ENCODE data around the gene CDH4.
"Not testable (repeated sequence)": the region's sequence is repeated elsewhere in the genome, so short reads cannot be mapped to it uniquely, and the experiment has no call there.

Gene CDH4

GRCh38 chr20:61979701-61980635 lies 727.9 kb downstream of the CDH4 start:
- no peak overlapping the region for H3K9ac ChIP-seq (ENCODE audit: low read depth in 1 of 2, low read length in 2 of 2)
- no peaks in the 10 kb centered on the region for H3K9me3 ChIP-seq (ENCODE audit: control insufficient read depth in 1 of 2, low read length in 2 of 2)
- H3K27me3 ChIP-seq (ENCODE audit: control insufficient read depth in 1 of 2, insufficient read depth in 2 of 2, low read length in 2 of 2), result no peaks in the 10 kb centered on the region
- H3K4me1 ChIP-seq (ENCODE audit: control insufficient read depth in 1 of 2, insufficient read depth in 2 of 2, low read length in 2 of 2), result no peaks in the 10 kb centered on the region
- peaks cover 14 to 38% of the 10 kb centered on the region in 2 donors for H3K36me3 ChIP-seq (ENCODE audit: control insufficient read depth in 1 of 2, insufficient read depth in 2 of 2, low read length in 2 of 2)
- no peak overlapping the region for H3K4me3 ChIP-seq (ENCODE audit: low read depth in 1 of 2, low read length in 2 of 2)
- no peak overlapping the region for H3K27ac ChIP-seq (ENCODE audit: low read depth, low read length)

GRCh38 chr20:61980647-61981583 lies 728.9 kb downstream of the CDH4 start:
- Histone ChIP-seq H3K36me3 (ENCODE audit: control insufficient read depth in 1 of 2, insufficient read depth in 2 of 2, low read length in 2 of 2) (peaks cover 10 to 46% of the 10 kb centered on the region in 2 donors), H3K27me3 (ENCODE audit: control insufficient read depth in 1 of 2, insufficient read depth in 2 of 2, low read length in 2 of 2) (no peaks in the 10 kb centered on the region), H3K4me3 (ENCODE audit: low read depth in 1 of 2, low read length in 2 of 2) (no peak overlapping the region), H3K4me1 (ENCODE audit: control insufficient read depth in 1 of 2, insufficient read depth in 2 of 2, low read length in 2 of 2) (no peaks in the 10 kb centered on the region), H3K9me3 (ENCODE audit: control insufficient read depth in 1 of 2, low read length in 2 of 2) (no peaks in the 10 kb centered on the region), H3K9ac (ENCODE audit: low read depth in 1 of 2, low read length in 2 of 2) (no peak overlapping the region), H3K27ac (ENCODE audit: low read depth, low read length) (no peak overlapping the region)

- H3K27ac ChIP-seq (ENCODE audit: low read depth, low read length); H3K9me3 ChIP-seq (ENCODE audit: control insufficient read depth in 1 of 2, low read length in 2 of 2); H3K4me1 ChIP-seq (ENCODE audit: control insufficient read depth in 1 of 2, insufficient read depth in 2 of 2, low read length in 2 of 2); H3K27me3 ChIP-seq (ENCODE audit: control insufficient read depth in 1 of 2, insufficient read depth in 2 of 2, low read length in 2 of 2); H3K9ac ChIP-seq (ENCODE audit: low read depth in 1 of 2, low read length in 2 of 2); H3K4me3 ChIP-seq (ENCODE audit: low read depth in 1 of 2, low read length in 2 of 2): not testable (repeated sequence)
- peaks cover 6 to 42% of the 10 kb centered on the region in 2 donors for H3K36me3 ChIP-seq (ENCODE audit: control insufficient read depth in 1 of 2, insufficient read depth in 2 of 2, low read length in 2 of 2)
Measured at GRCh38 chr20:61981691-61982090, 729.6 kb downstream of the CDH4 start.

- Histone ChIP-seq H3K4me3 (ENCODE audit: low read depth in 1 of 2, low read length in 2 of 2) (no peak overlapping the region), H3K27ac (ENCODE audit: low read depth, low read length) (no peak overlapping the region), H3K27me3 (ENCODE audit: control insufficient read depth in 1 of 2, insufficient read depth in 2 of 2, low read length in 2 of 2) (no peaks in the 10 kb centered on the region), H3K9me3 (ENCODE audit: control insufficient read depth in 1 of 2, low read length in 2 of 2) (no peaks in the 10 kb centered on the region), H3K9ac (ENCODE audit: low read depth in 1 of 2, low read length in 2 of 2) (no peak overlapping the region), H3K4me1 (ENCODE audit: control insufficient read depth in 1 of 2, insufficient read depth in 2 of 2, low read length in 2 of 2) (no peaks in the 10 kb centered on the region), H3K36me3 (ENCODE audit: control insufficient read depth in 1 of 2, insufficient read depth in 2 of 2, low read length in 2 of 2) (peaks cover 10 to 44% of the 10 kb centered on the region in 2 donors)
Measured at GRCh38 chr20:61982191-61982950, 730.3 kb downstream of the CDH4 start.

- H3K9me3 ChIP-seq (ENCODE audit: control insufficient read depth in 1 of 2, low read length in 2 of 2), result no peaks in the 10 kb centered on the region
- no peak overlapping the region for H3K27ac ChIP-seq (ENCODE audit: low read depth, low read length)
- no peaks in the 10 kb centered on the region for H3K4me1 ChIP-seq (ENCODE audit: control insufficient read depth in 1 of 2, insufficient read depth in 2 of 2, low read length in 2 of 2)
- no peak overlapping the region for H3K9ac ChIP-seq (ENCODE audit: low read depth in 1 of 2, low read length in 2 of 2)
- H3K27me3 ChIP-seq (ENCODE audit: control insufficient read depth in 1 of 2, insufficient read depth in 2 of 2, low read length in 2 of 2), result no peaks in the 10 kb centered on the region
- no peak overlapping the region for H3K4me3 ChIP-seq (ENCODE audit: low read depth in 1 of 2, low read length in 2 of 2)
- peaks cover 11 to 47% of the 10 kb centered on the region in 2 donors for H3K36me3 ChIP-seq (ENCODE audit: control insufficient read depth in 1 of 2, insufficient read depth in 2 of 2, low read length in 2 of 2)
Measured at GRCh38 chr20:61982951-61983315, 730.9 kb downstream of the CDH4 start.

GRCh38 chr20:61983965-61984364 lies 731.9 kb downstream of the CDH4 start:
- H3K27me3 ChIP-seq (ENCODE audit: control insufficient read depth in 1 of 2, insufficient read depth in 2 of 2, low read length in 2 of 2), result no peaks in the 10 kb centered on the region
- H3K9ac ChIP-seq (ENCODE audit: low read depth in 1 of 2, low read length in 2 of 2), result no peak overlapping the region
- no peak overlapping the region for H3K27ac ChIP-seq (ENCODE audit: low read depth, low read length)
- H3K36me3 ChIP-seq (ENCODE audit: control insufficient read depth in 1 of 2, insufficient read depth in 2 of 2, low read length in 2 of 2), result peaks cover 12 to 52% of the 10 kb centered on the region in 2 donors
- H3K4me3 ChIP-seq (ENCODE audit: low read depth in 1 of 2, low read length in 2 of 2), result no peak overlapping the region
- no peaks in the 10 kb centered on the region for H3K9me3 ChIP-seq (ENCODE audit: control insufficient read depth in 1 of 2, low read length in 2 of 2)
- no peaks in the 10 kb centered on the region for H3K4me1 ChIP-seq (ENCODE audit: control insufficient read depth in 1 of 2, insufficient read depth in 2 of 2, low read length in 2 of 2)

GRCh38 chr20:61984431-61984830 lies 732.4 kb downstream of the CDH4 start:
- H3K9ac ChIP-seq (ENCODE audit: low read depth in 1 of 2, low read length in 2 of 2); H3K27ac ChIP-seq (ENCODE audit: low read depth, low read length); H3K4me1 ChIP-seq (ENCODE audit: control insufficient read depth in 1 of 2, insufficient read depth in 2 of 2, low read length in 2 of 2); H3K4me3 ChIP-seq (ENCODE audit: low read depth in 1 of 2, low read length in 2 of 2); H3K27me3 ChIP-seq (ENCODE audit: control insufficient read depth in 1 of 2, insufficient read depth in 2 of 2, low read length in 2 of 2); H3K9me3 ChIP-seq (ENCODE audit: control insufficient read depth in 1 of 2, low read length in 2 of 2): not testable (repeated sequence)
- peaks cover 12 to 55% of the 10 kb centered on the region in 2 donors for H3K36me3 ChIP-seq (ENCODE audit: control insufficient read depth in 1 of 2, insufficient read depth in 2 of 2, low read length in 2 of 2)

- H3K4me1 ChIP-seq (ENCODE audit: control insufficient read depth in 1 of 2, insufficient read depth in 2 of 2, low read length in 2 of 2), result no peaks in the 10 kb centered on the region
- H3K36me3 ChIP-seq (ENCODE audit: control insufficient read depth in 1 of 2, insufficient read depth in 2 of 2, low read length in 2 of 2), result peaks cover 8 to 58% of the 10 kb centered on the region in 2 donors
- no peak overlapping the region for H3K9ac ChIP-seq (ENCODE audit: low read depth in 1 of 2, low read length in 2 of 2)
- no peak overlapping the region for H3K4me3 ChIP-seq (ENCODE audit: low read depth in 1 of 2, low read length in 2 of 2)
- H3K27ac ChIP-seq (ENCODE audit: low read depth, low read length), result no peak overlapping the region
- H3K27me3 ChIP-seq (ENCODE audit: control insufficient read depth in 1 of 2, insufficient read depth in 2 of 2, low read length in 2 of 2), result no peaks in the 10 kb centered on the region
- no peaks in the 10 kb centered on the region for H3K9me3 ChIP-seq (ENCODE audit: control insufficient read depth in 1 of 2, low read length in 2 of 2)
Measured at GRCh38 chr20:61985096-61985495, 733.0 kb downstream of the CDH4 start.

- Histone ChIP-seq H3K27ac (ENCODE audit: low read depth, low read length) (no peak overlapping the region), H3K4me3 (ENCODE audit: low read depth in 1 of 2, low read length in 2 of 2) (no peak overlapping the region), H3K36me3 (ENCODE audit: control insufficient read depth in 1 of 2, insufficient read depth in 2 of 2, low read length in 2 of 2) (peaks cover 12 to 67% of the 10 kb centered on the region in 2 donors), H3K9me3 (ENCODE audit: control insufficient read depth in 1 of 2, low read length in 2 of 2) (no peaks in the 10 kb centered on the region), H3K27me3 (ENCODE audit: control insufficient read depth in 1 of 2, insufficient read depth in 2 of 2, low read length in 2 of 2) (no peaks in the 10 kb centered on the region), H3K9ac (ENCODE audit: low read depth in 1 of 2, low read length in 2 of 2) (no peak overlapping the region), H3K4me1 (ENCODE audit: control insufficient read depth in 1 of 2, insufficient read depth in 2 of 2, low read length in 2 of 2) (no peaks in the 10 kb centered on the region)
Measured at GRCh38 chr20:61986762-61987321, 734.8 kb downstream of the CDH4 start.
